Mesendoderm (in vitro differentiated cells): Measurements from ENCODE around the gene DDT.
A peak's percentile ranks its signal among the peaks of the same experiment; 100 is the strongest.
"Not testable (repeated sequence)": the region's sequence is repeated elsewhere in the genome, so short reads cannot be mapped to it uniquely, and the experiment has no call there.

Experiments
- DNase-seq: peaks from one replicate; pipeline ENCODE4 v3.0.0; 2013
- H2AK5ac ChIP-seq: 2 replicates; pipeline ENCODE4 v1.6.1; 2013; ENCODE audit warnings: low read length, inconsistent platforms
- H2BK120ac ChIP-seq: 2 replicates; pipeline ENCODE4 v1.6.1; 2013; ENCODE audit warnings: low read depth, mild to moderate bottlenecking, low read length, moderate library complexity, mixed read lengths
- H2BK15ac ChIP-seq: replicated peaks from 2 replicates; pipeline ENCODE4 v1.6.1; 2013; ENCODE audit warnings: low read depth, mild to moderate bottlenecking, moderate library complexity
- H2BK5ac ChIP-seq: 2 replicates; pipeline ENCODE4 v1.6.1; 2013; ENCODE audit warnings: low read length, inconsistent platforms
- H3K18ac ChIP-seq: 2 replicates; pipeline ENCODE4 v1.6.1; 2013; ENCODE audit warnings: mild to moderate bottlenecking, low read length, mixed read lengths
- H3K23ac ChIP-seq: one replicate; pipeline ENCODE4 v1.6.1; 2013; ENCODE audit warnings: low read length
- H3K27ac ChIP-seq: 2 replicates; pipeline ENCODE4 v1.5.1; 2013; ENCODE audit warnings: low read depth, mild to moderate bottlenecking, inconsistent platforms, low read length, moderate library complexity
- H3K27me3 ChIP-seq: 2 replicates; pipeline ENCODE4 v1.6.1; 2013; ENCODE audit warnings: low read length, control low read depth, mild to moderate bottlenecking, inconsistent platforms; ENCODE audit not compliant: insufficient read depth, poor library complexity
- H3K36me3 ChIP-seq: 2 replicates; pipeline ENCODE4 v1.6.1; 2013; ENCODE audit warnings: low read length, inconsistent platforms; ENCODE audit not compliant: control insufficient read depth, insufficient read depth
- H3K4ac ChIP-seq: one replicate; pipeline ENCODE4 v1.6.1; 2013; ENCODE audit warnings: low read depth, mild to moderate bottlenecking, low read length, moderate library complexity
- H3K4me1 ChIP-seq: 2 replicates; pipeline ENCODE4 v1.6.1; 2013; ENCODE audit warnings: low read depth, low read length, inconsistent platforms; ENCODE audit not compliant: control insufficient read depth
- H3K4me2 ChIP-seq: 2 replicates; pipeline ENCODE4 v1.6.1; 2013; ENCODE audit warnings: low read length
- H3K4me3 ChIP-seq: 2 replicates; pipeline ENCODE4 v1.5.1; 2013; ENCODE audit warnings: mild to moderate bottlenecking, low read length
- H3K56ac ChIP-seq: one replicate; pipeline ENCODE4 v1.6.1; 2013; ENCODE audit warnings: low read length
- H3K79me1 ChIP-seq: 2 replicates; pipeline ENCODE4 v1.6.1; 2013; ENCODE audit warnings: low read length, inconsistent platforms
- H3K79me2 ChIP-seq: 2 replicates; pipeline ENCODE4 v1.6.1; 2013; ENCODE audit warnings: mild to moderate bottlenecking, low read length; ENCODE audit not compliant: control insufficient read depth, insufficient read depth
- H3K9ac ChIP-seq: 2 replicates; pipeline ENCODE4 v1.6.1; 2013; ENCODE audit warnings: low read length, inconsistent platforms
- H4K5ac ChIP-seq: one replicate; pipeline ENCODE4 v1.6.1; 2013; ENCODE audit warnings: low read length
- H4K8ac ChIP-seq: one replicate; pipeline ENCODE4 v1.6.1; 2013; ENCODE audit warnings: low read depth, mild to moderate bottlenecking, control low read depth, low read length, moderate library complexity
- WGBS: extraction: QIAGEN DNeasy Blood & Tissue Kit; methylation state at CpG from one replicate; pipeline ENCODE4 v1.1.7; 2013; ENCODE audit warnings: low lambda C conversion rate, missing lambda C conversion rate; ENCODE audit not compliant: insufficient coverage; ENCODE audit errors: extremely low coverage; 5-methylcytosine and 5-hydroxymethylcytosine counted together

Gene DDT

DNA sequence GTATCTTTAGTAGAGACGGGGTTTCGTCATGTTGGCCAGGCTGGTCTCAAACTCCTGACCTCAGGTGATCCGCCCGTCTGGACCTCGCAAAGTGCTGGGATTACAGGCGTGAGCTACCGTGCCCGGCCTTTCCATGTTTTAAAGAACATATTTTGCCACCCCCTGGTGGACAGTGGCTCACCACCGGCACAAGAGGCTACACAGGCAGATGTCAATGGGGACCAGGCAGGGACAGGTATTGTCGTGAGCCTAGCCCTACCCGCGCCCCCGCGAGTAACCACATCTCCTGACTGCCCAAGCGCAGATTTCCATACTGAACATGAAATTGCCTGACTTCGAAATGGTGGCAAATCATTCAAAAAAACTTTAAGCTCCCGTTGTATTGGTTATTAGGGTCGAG is 8.1 kb downstream of the DDT start:
- no CpG with 5 or more reads among the region's 18 CpGs for WGBS
- H4K8ac ChIP-seq, H3K56ac ChIP-seq, H3K36me3 ChIP-seq, H4K5ac ChIP-seq, H2AK5ac ChIP-seq, H2BK5ac ChIP-seq, H3K9ac ChIP-seq, DNase-seq, H2BK15ac ChIP-seq, H3K4me1 ChIP-seq, H3K27ac ChIP-seq, H3K4ac ChIP-seq, H3K4me2 ChIP-seq, H3K18ac ChIP-seq, H3K79me1 ChIP-seq, H2BK120ac ChIP-seq, H3K27me3 ChIP-seq, H3K23ac ChIP-seq, H3K4me3 ChIP-seq, H3K79me2 ChIP-seq: not testable (repeated sequence)

DNA sequence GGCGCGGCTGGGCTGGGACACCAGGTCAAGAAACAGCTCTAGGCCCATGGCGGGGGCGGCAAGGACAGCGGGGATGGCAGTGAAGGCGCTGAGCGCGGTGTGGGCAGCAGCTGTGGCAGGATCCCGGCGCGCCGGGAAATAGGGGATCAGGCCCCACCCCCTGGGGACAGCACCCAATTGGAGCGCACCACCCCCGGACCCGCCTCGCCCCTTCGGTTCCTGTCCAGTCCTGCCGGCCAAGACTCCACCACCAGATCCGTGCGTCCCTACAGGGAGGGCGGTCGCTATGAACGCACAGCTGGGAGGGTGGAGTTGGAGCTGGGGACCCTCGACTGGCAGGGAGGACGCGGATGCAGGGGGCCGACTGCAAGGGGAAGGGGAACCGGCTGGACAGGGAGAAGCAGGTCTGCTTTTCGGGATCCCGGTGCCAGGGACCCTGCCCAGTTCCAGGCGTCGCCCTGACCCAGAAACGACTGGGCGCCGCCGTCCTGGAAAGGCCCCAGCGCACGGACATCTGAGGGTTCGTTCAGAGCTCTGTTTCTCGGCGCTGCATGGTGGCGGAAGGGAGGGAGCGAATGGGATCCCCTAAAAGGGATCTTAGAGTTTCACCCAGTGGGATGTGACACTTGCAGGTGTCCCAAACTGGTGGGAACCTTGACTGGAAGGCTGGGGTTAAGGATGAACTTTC is 13.0 kb downstream of the DDT start, which contains the start of gene GSTT2B:
TSS of gene GSTT2B (minus strand) at position 112 of the 688 bp plus-strand sequence. CDS start at position 48, 64 bp downstream.
- H3K56ac ChIP-seq, H3K27me3 ChIP-seq, H4K5ac ChIP-seq, H3K4me2 ChIP-seq, H3K36me3 ChIP-seq, H3K9ac ChIP-seq, H3K79me2 ChIP-seq, H3K79me1 ChIP-seq, H2BK120ac ChIP-seq, H3K23ac ChIP-seq, H3K27ac ChIP-seq, H3K18ac ChIP-seq, H3K4me1 ChIP-seq, H2BK15ac ChIP-seq, DNase-seq, H3K4me3 ChIP-seq, H2AK5ac ChIP-seq, H2BK5ac ChIP-seq, H4K8ac ChIP-seq, H3K4ac ChIP-seq: not testable (repeated sequence)
- no CpG with 5 or more reads among the region's 43 CpGs for WGBS

DNA sequence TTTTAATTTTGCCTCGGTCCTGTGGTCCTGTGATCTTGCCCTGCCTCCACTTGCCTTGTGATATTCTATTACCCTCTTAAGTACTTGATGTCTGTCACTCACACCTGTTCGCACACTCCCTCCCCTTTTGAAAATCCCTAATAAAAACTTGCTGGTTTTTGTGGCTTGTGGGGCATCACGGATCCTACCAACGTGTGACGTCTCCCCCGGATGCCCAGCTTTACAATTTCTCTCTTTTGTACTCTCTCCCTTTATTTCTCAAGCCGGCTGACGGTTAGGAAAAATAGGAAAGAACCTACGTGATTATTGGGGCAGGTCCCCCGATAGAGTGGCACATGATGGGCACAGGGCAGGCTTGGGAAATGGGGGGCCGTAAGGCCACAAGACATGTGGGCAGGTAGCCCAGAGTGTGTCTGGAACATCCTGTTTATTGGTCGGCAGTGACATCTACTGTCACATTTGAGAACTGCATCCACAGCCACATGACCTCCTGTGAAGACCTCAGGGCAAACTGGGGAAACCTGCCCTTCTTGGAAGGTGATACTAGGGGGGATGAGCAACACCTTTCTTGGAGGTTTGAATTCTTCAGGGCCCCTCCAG is 17.8 kb downstream of the DDT start:
- no CpG with 5 or more reads among the region's 12 CpGs for WGBS
- not testable (repeated sequence) for H3K4me3 ChIP-seq

DNA sequence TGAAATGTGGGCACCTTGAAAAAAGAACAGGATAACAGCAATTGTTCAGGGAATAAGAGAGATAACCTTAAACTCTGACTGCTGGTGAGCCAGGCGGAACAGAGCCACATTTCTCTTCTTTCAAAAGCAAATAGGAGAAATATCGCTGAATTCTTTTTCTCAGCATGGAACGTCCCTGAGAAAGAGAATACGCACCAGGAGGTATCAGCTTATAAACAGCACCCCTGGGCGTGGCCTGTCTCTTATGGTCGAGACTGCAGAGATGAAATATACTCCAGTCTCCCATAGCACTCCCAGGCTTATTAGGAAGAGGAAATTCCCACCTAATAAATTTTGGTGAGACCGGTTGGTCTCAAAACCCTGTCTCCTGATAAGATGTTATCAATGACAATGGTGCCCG is 18.4 kb downstream of the DDT start:
- not testable (repeated sequence) for H3K27me3 ChIP-seq, DNase-seq, H3K79me1 ChIP-seq, H3K4ac ChIP-seq, H3K4me1 ChIP-seq, H3K56ac ChIP-seq, H2BK5ac ChIP-seq, H3K23ac ChIP-seq, H4K8ac ChIP-seq, H3K27ac ChIP-seq, H4K5ac ChIP-seq, H3K36me3 ChIP-seq, H3K18ac ChIP-seq, H3K4me3 ChIP-seq, H3K79me2 ChIP-seq, H3K4me2 ChIP-seq, H2AK5ac ChIP-seq, H3K9ac ChIP-seq, H2BK120ac ChIP-seq, H2BK15ac ChIP-seq
- no CpG with 5 or more reads among the region's 8 CpGs for WGBS

More for the DNA sequence above, 17.8 kb downstream of the DDT start:
- not testable (repeated sequence) for H3K4me2 ChIP-seq, H3K18ac ChIP-seq, H3K79me1 ChIP-seq, H3K4me1 ChIP-seq, H3K27me3 ChIP-seq, H2BK15ac ChIP-seq, H3K27ac ChIP-seq, H3K23ac ChIP-seq, H2AK5ac ChIP-seq, H3K79me2 ChIP-seq, H3K36me3 ChIP-seq, H4K5ac ChIP-seq, H2BK120ac ChIP-seq, H4K8ac ChIP-seq, H3K56ac ChIP-seq, H3K4ac ChIP-seq, H2BK5ac ChIP-seq, H3K9ac ChIP-seq
- DNase-seq = peak; percentile 84

DNA sequence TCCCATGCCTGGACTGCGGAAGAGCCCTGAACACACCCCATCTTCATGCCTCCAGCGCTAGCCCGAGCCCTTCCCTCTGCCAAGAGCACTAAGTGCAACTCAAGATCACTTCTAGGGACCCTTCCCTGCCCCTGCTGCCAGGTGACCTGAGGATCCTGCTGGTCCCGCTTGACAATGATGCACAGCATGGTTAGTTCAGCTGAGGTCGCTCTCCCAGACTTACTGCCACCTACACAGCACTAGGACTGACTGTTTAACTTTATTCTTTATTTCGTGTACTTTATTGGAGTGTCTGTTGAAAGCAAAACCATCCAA is 19.3 kb downstream of the DDT start:
- not testable (repeated sequence) for H4K5ac ChIP-seq, H2BK5ac ChIP-seq, H3K9ac ChIP-seq, H3K23ac ChIP-seq, H3K36me3 ChIP-seq, H3K18ac ChIP-seq, H3K79me1 ChIP-seq, H3K27me3 ChIP-seq, H2BK120ac ChIP-seq, H3K27ac ChIP-seq, H3K79me2 ChIP-seq, H4K8ac ChIP-seq, H3K4me2 ChIP-seq, H2AK5ac ChIP-seq, H2BK15ac ChIP-seq, DNase-seq, H3K4me1 ChIP-seq, H3K56ac ChIP-seq, H3K4me3 ChIP-seq, H3K4ac ChIP-seq
- no CpG with 5 or more reads among the region's 6 CpGs for WGBS
